GM18526 (cell line): ENCODE measurements around the gene CYBB.

Source experiments
- POLR2A ChIP-seq: IDR thresholded peaks from 3 replicates; pipeline ENCODE4 v1.6.1; 2011; ENCODE audit not compliant: insufficient read length; ENCODE audit errors: extremely low read depth

CYBB gene

GRCh38 chrX:37812110-37812509, 32.3 kb downstream of the CYBB start:
- TF ChIP-seq POLR2A: no peak

- TF ChIP-seq POLR2A: no peak
Measured at GRCh38 chrX:37813570-37813969, 33.7 kb downstream of the CYBB start.

- no peak for TF ChIP-seq POLR2A
Measured at GRCh38 chrX:37815366-37815765, 35.5 kb downstream of the CYBB start.

- no peak for TF ChIP-seq POLR2A
Measured at GRCh38 chrX:37816766-37817165, 36.9 kb downstream of the CYBB start.

GRCh38 chrX:37817176-37817575, 37.3 kb downstream of the CYBB start:
- no peak for TF ChIP-seq POLR2A

GRCh38 chrX:37817579-37817978, 37.7 kb downstream of the CYBB start:
- no peak for TF ChIP-seq POLR2A

GRCh38 chrX:37818031-37818430, 38.2 kb downstream of the CYBB start:
- no peak for TF ChIP-seq POLR2A

GRCh38 chrX:37820646-37821045, 40.8 kb downstream of the CYBB start:
- no peak for TF ChIP-seq POLR2A

- no peak for TF ChIP-seq POLR2A
Measured at GRCh38 chrX:37824491-37825214, 44.8 kb downstream of the CYBB start.

GRCh38 chrX:37825215-37825842, 45.5 kb downstream of the CYBB start:
- TF ChIP-seq POLR2A: no peak

- TF ChIP-seq POLR2A: no peak
Measured at GRCh38 chrX:37829721-37830120, 49.9 kb downstream of the CYBB start.

- no peak for TF ChIP-seq POLR2A
Measured at GRCh38 chrX:37830371-37830770, 50.5 kb downstream of the CYBB start.

GRCh38 chrX:37834937-37835336, 55.1 kb downstream of the CYBB start:
- no peak for TF ChIP-seq POLR2A

GRCh38 chrX:37840931-37841330, 61.1 kb downstream of the CYBB start:
- no peak for TF ChIP-seq POLR2A

GRCh38 chrX:37844622-37845021, 64.8 kb downstream of the CYBB start:
- no peak for TF ChIP-seq POLR2A

- TF ChIP-seq POLR2A: no peak
Measured at GRCh38 chrX:37846141-37846540, 66.3 kb downstream of the CYBB start.

- no peak for TF ChIP-seq POLR2A
Measured at GRCh38 chrX:37846558-37846933, 66.7 kb downstream of the CYBB start.

GRCh38 chrX:37846934-37847732, 67.3 kb downstream of the CYBB start, which contains the start of gene DYNLT3:
Gene DYNLT3 (minus strand): TSS chrX:37847571. CDS start chrX:37847510, 61 bp downstream.
- TF ChIP-seq POLR2A: peak; percentile 50
